T-helper 1 cell treated with Interleukin-12 subunit alpha and Interleukin-12 subunit beta and Interleukin-4 antibody, amounts not matched to agents 30 μg/mL and 1 μg/mL, for 36 hours (primary cell): ENCODE data around the gene CDRT15.
"Not testable (repeated sequence)": the region's sequence is repeated elsewhere in the genome, so short reads cannot be mapped to it uniquely, and the experiment has no call there.

ENCODE experiments used
- H3K27ac Mint-ChIP-seq: one replicate; pipeline ENCODE4 v1.8.0; 2021; ENCODE audit warnings: mild to moderate bottlenecking, mixed read lengths
- H3K27me3 Mint-ChIP-seq: one replicate; pipeline ENCODE4 v1.8.0; 2021; ENCODE audit warnings: low read depth, mixed read lengths
- H3K36me3 Mint-ChIP-seq: one replicate; pipeline ENCODE4 v1.8.0; 2021; ENCODE audit warnings: low read depth, mixed read lengths
- H3K4me1 Mint-ChIP-seq: one replicate; pipeline ENCODE4 v1.8.0; 2021; ENCODE audit warnings: low read depth, mixed read lengths
- H3K4me3 Mint-ChIP-seq: one replicate; pipeline ENCODE4 v1.8.0; 2021; ENCODE audit warnings: mild to moderate bottlenecking, moderate library complexity, mixed read lengths
- H3K9me3 Mint-ChIP-seq: one replicate; pipeline ENCODE4 v1.8.0; 2021; ENCODE audit warnings: mixed read lengths

The CDRT15 gene

GRCh38 chr17:14236762-14237161, at the start of gene CDRT15:
Gene CDRT15 (minus strand): TSS chr17:14236862. CDS start chr17:14236833, 29 bp downstream.
- H3K36me3 Mint-ChIP-seq, H3K27ac Mint-ChIP-seq, H3K4me1 Mint-ChIP-seq, H3K9me3 Mint-ChIP-seq, H3K4me3 Mint-ChIP-seq, H3K27me3 Mint-ChIP-seq: not testable (repeated sequence)

GRCh38 chr17:14282726-14283125, 46.1 kb upstream of the CDRT15 start:
- peaks cover 29% of the 10 kb centered on the region for H3K27me3 Mint-ChIP-seq
- no peaks in the 10 kb centered on the region for H3K4me1 Mint-ChIP-seq
- no peak overlapping the region for H3K27ac Mint-ChIP-seq
- H3K4me3 Mint-ChIP-seq: no peak overlapping the region
- H3K36me3 Mint-ChIP-seq: peaks cover 2% of the 10 kb centered on the region
- H3K9me3 Mint-ChIP-seq: peaks cover 1% of the 10 kb centered on the region

GRCh38 chr17:14281530-14281929, 44.9 kb upstream of the CDRT15 start:
- Mint-ChIP-seq H3K36me3 (peaks cover 2% of the 10 kb centered on the region), H3K9me3 (peaks cover 5% of the 10 kb centered on the region), H3K4me3 (no peak overlapping the region), H3K27ac (no peak overlapping the region), H3K4me1 (no peaks in the 10 kb centered on the region), H3K27me3 (peaks cover 39% of the 10 kb centered on the region)

- no peak overlapping the region for H3K27ac Mint-ChIP-seq
- H3K9me3 Mint-ChIP-seq: peaks cover 19% of the 10 kb centered on the region
- peaks cover 1% of the 10 kb centered on the region for H3K36me3 Mint-ChIP-seq
- no peaks in the 10 kb centered on the region for H3K4me1 Mint-ChIP-seq
- H3K27me3 Mint-ChIP-seq: peaks cover 45% of the 10 kb centered on the region
- H3K4me3 Mint-ChIP-seq: no peak overlapping the region
Observed at GRCh38 chr17:14276535-14277250, 40.0 kb upstream of the CDRT15 start.

- H3K9me3 Mint-ChIP-seq: peaks cover 14% of the 10 kb centered on the region
- H3K4me1 Mint-ChIP-seq: no peaks in the 10 kb centered on the region
- H3K36me3 Mint-ChIP-seq: no peaks in the 10 kb centered on the region
- no peak overlapping the region for H3K27ac Mint-ChIP-seq
- no peak overlapping the region for H3K4me3 Mint-ChIP-seq
- peaks cover 25% of the 10 kb centered on the region for H3K27me3 Mint-ChIP-seq
Observed at GRCh38 chr17:14270508-14270907, 33.8 kb upstream of the CDRT15 start.

GRCh38 chr17:14269473-14269872, 32.8 kb upstream of the CDRT15 start:
- Mint-ChIP-seq H3K27me3 (peaks cover 17% of the 10 kb centered on the region), H3K27ac (no peak overlapping the region), H3K4me1 (no peaks in the 10 kb centered on the region), H3K36me3 (no peaks in the 10 kb centered on the region), H3K4me3 (no peak overlapping the region), H3K9me3 (peaks cover 10% of the 10 kb centered on the region)

- H3K27ac Mint-ChIP-seq: no peak overlapping the region
- H3K9me3 Mint-ChIP-seq: peaks cover 5% of the 10 kb centered on the region
- H3K4me1 Mint-ChIP-seq: no peaks in the 10 kb centered on the region
- H3K36me3 Mint-ChIP-seq: no peaks in the 10 kb centered on the region
- H3K27me3 Mint-ChIP-seq: peaks cover 10% of the 10 kb centered on the region
- H3K4me3 Mint-ChIP-seq: no peak overlapping the region
Observed at GRCh38 chr17:14268264-14268663, 31.6 kb upstream of the CDRT15 start.

- Mint-ChIP-seq H3K4me1 (no peaks in the 10 kb centered on the region), H3K9me3 (peaks cover 8% of the 10 kb centered on the region), H3K27ac (no peak overlapping the region), H3K27me3 (no peaks in the 10 kb centered on the region), H3K36me3 (no peaks in the 10 kb centered on the region), H3K4me3 (no peak overlapping the region)
Observed at GRCh38 chr17:14261406-14261805, 24.7 kb upstream of the CDRT15 start.

GRCh38 chr17:14245629-14246028, 9.0 kb upstream of the CDRT15 start:
- Mint-ChIP-seq H3K9me3 (no peaks in the 10 kb centered on the region), H3K36me3 (no peaks in the 10 kb centered on the region), H3K4me1 (peaks cover 2% of the 10 kb centered on the region), H3K4me3 (no peak overlapping the region), H3K27ac (no peak overlapping the region), H3K27me3 (peaks cover 28% of the 10 kb centered on the region)

- Mint-ChIP-seq H3K27ac (no peak overlapping the region), H3K4me3 (no peak overlapping the region), H3K9me3 (no peaks in the 10 kb centered on the region), H3K27me3 (peaks cover 28% of the 10 kb centered on the region), H3K36me3 (no peaks in the 10 kb centered on the region), H3K4me1 (peaks cover 2% of the 10 kb centered on the region)
Observed at GRCh38 chr17:14245002-14245401, 8.3 kb upstream of the CDRT15 start.

GRCh38 chr17:14239271-14239670, 2.6 kb upstream of the CDRT15 start:
- not testable (repeated sequence) for H3K27me3 Mint-ChIP-seq, H3K4me3 Mint-ChIP-seq, H3K4me1 Mint-ChIP-seq, H3K36me3 Mint-ChIP-seq, H3K27ac Mint-ChIP-seq, H3K9me3 Mint-ChIP-seq

- H3K9me3 Mint-ChIP-seq, H3K36me3 Mint-ChIP-seq, H3K4me3 Mint-ChIP-seq, H3K4me1 Mint-ChIP-seq, H3K27me3 Mint-ChIP-seq, H3K27ac Mint-ChIP-seq: not testable (repeated sequence)
Observed at GRCh38 chr17:14236032-14236431, 630 bp downstream of the CDRT15 start.

- not testable (repeated sequence) for H3K4me3 Mint-ChIP-seq, H3K36me3 Mint-ChIP-seq, H3K27me3 Mint-ChIP-seq
Observed at GRCh38 chr17:14235047-14235446, 1.6 kb downstream of the CDRT15 start.

GRCh38 chr17:14231187-14231586, 5.5 kb downstream of the CDRT15 start:
- H3K27ac Mint-ChIP-seq, H3K4me1 Mint-ChIP-seq, H3K4me3 Mint-ChIP-seq, H3K27me3 Mint-ChIP-seq: not testable (repeated sequence)
- Mint-ChIP-seq H3K36me3 (peaks cover 14% of the 10 kb centered on the region), H3K9me3 (peaks cover 12% of the 10 kb centered on the region)

More at GRCh38 chr17:14235047-14235446, 1.6 kb downstream of the CDRT15 start:
- not testable (repeated sequence) for H3K4me1 Mint-ChIP-seq, H3K27ac Mint-ChIP-seq, H3K9me3 Mint-ChIP-seq

GRCh38 chr17:14228903-14229302, 7.8 kb downstream of the CDRT15 start:
- Mint-ChIP-seq H3K27me3 (no peaks in the 10 kb centered on the region), H3K4me1 (no peaks in the 10 kb centered on the region), H3K27ac (no peak overlapping the region), H3K36me3 (peaks cover 20% of the 10 kb centered on the region), H3K9me3 (peaks cover 12% of the 10 kb centered on the region), H3K4me3 (no peak overlapping the region)

- Mint-ChIP-seq H3K27ac (no peak overlapping the region), H3K4me1 (no peaks in the 10 kb centered on the region), H3K27me3 (no peaks in the 10 kb centered on the region), H3K36me3 (peaks cover 24% of the 10 kb centered on the region), H3K9me3 (peaks cover 12% of the 10 kb centered on the region), H3K4me3 (no peak overlapping the region)
Observed at GRCh38 chr17:14227052-14227451, 9.6 kb downstream of the CDRT15 start.
